Spleen (tissue), 7 donors: ENCODE data around the gene JAML.

Experiments used
- POLR2A ChIP-seq, 3 donors: fragments of 450-650 bp; IDR thresholded peaks; one replicate each; pipeline ENCODE4 v1.5.1; 2017; ENCODE audit warnings: antibody characterized with exemption in 3 of 3, mild to moderate bottlenecking in 1 of 3
- POLR2AphosphoS5 ChIP-seq, 3 donors: sonication (generic); formaldehyde crosslinking; IDR thresholded peaks; one replicate each; pipeline ENCODE4 v1.5.1; 2017; ENCODE audit warnings: antibody characterized with exemption in 3 of 3
- TF ChIP-seq, protein P1 (sequence below), 11 experiments: fragments of 200-600 bp in 7 of 11; fragments of 450-650 bp in 4 of 11; sonication (generic) in 4 of 11; IDR thresholded peaks in 8 of 11; conservative IDR thresholded peaks in 3 of 11; 1 replicate in 7 of 11; 2 replicates in 4 of 11; pipeline versions ENCODE4 v1.4.0 to v1.8.0; 2016 to 2021; ENCODE audit warnings: antibody characterized with exemption in 11 of 11, inconsistent platforms in 4 of 11, mild to moderate bottlenecking in 1 of 11
- donor health status: DM: no; HTN: no; CAD: no; lungs with moderate emphysema.
- donor health status: DM: no; HTN: no; CAD: no.
- donor health status: DM: no; HTN: no; CAD: no.

DNA sequence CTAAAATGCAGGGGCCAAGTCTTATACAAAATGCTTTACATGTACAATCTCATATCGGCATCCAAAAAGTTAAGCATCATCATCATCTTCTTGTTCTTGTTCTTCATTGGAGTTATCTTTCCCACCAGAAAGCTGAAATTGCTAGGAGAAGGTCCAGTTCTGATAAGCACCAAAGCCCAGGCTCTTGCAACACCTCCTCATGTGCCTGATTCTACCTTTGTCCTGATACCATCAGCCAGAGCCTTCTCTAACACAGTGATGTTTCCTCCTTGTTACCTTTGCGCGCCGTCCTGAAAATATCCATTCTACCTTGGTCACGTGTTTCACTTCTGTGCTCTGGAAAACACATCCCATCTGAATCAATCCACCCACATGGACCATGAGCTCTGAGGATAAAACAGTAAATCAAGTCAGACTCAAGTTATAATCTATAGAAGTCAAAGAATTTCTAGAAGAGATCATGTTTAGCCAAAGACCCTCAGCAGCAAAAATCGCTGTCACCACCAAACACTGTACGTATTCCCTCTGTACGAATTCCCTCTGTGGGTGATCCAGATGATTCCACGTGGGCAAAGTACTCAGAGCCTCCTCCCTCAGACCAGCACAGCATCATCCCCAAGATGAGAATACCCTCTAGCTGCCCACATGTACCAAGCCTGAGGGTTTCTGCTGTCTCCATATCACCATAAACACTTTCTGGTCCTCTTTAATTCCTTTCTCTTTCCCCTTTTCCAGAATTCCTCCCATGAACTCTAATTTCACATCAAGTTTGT lies 19.0 kb downstream of the JAML start:
- TF ChIP-seq, protein P1, sequence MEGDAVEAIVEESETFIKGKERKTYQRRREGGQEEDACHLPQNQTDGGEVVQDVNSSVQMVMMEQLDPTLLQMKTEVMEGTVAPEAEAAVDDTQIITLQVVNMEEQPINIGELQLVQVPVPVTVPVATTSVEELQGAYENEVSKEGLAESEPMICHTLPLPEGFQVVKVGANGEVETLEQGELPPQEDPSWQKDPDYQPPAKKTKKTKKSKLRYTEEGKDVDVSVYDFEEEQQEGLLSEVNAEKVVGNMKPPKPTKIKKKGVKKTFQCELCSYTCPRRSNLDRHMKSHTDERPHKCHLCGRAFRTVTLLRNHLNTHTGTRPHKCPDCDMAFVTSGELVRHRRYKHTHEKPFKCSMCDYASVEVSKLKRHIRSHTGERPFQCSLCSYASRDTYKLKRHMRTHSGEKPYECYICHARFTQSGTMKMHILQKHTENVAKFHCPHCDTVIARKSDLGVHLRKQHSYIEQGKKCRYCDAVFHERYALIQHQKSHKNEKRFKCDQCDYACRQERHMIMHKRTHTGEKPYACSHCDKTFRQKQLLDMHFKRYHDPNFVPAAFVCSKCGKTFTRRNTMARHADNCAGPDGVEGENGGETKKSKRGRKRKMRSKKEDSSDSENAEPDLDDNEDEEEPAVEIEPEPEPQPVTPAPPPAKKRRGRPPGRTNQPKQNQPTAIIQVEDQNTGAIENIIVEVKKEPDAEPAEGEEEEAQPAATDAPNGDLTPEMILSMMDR (IDR thresholded peaks at IDR 0.05 in 8 of 11, conservative IDR thresholded peaks at IDR 0.05 in 3 of 11): no peak
- TF ChIP-seq POLR2A (IDR thresholded peaks at IDR 0.05): no peak
- no peak for TF ChIP-seq POLR2AphosphoS5 (IDR thresholded peaks at IDR 0.05)
